Tibial nerve (tissue), 4 donors: ENCODE measurements around the gene SSR1.

Experiments
- CTCF ChIP-seq, 5 experiments: fragments of 200-600 bp in 3 of 5; fragments of 450-650 bp in 2 of 5; sonication (generic) in 3 of 5; IDR thresholded peaks; one replicate each; pipeline ENCODE4 v1.5.1; 2016 to 2019; ENCODE audit warnings: antibody characterized with exemption in 5 of 5, mild to moderate bottlenecking in 3 of 5, moderate library complexity in 2 of 5
- EP300 ChIP-seq, 2 donors: sonication (generic); formaldehyde crosslinking; IDR thresholded peaks; one replicate each; pipeline ENCODE4 v1.6.1; 2017; ENCODE audit warnings: antibody characterized with exemption in 2 of 2, mild to moderate bottlenecking in 1 of 2
- POLR2A ChIP-seq, 2 donors: fragments of 450-650 bp; IDR thresholded peaks; one replicate each; pipeline ENCODE4 v1.6.1; 2017; ENCODE audit warnings: antibody characterized with exemption in 2 of 2, mild to moderate bottlenecking in 2 of 2, moderate library complexity in 2 of 2

- TF ChIP-seq POLR2A (IDR thresholded peaks at IDR 0.05) = no peak
- TF ChIP-seq CTCF (IDR thresholded peaks at IDR 0.05) = no peak
- TF ChIP-seq EP300 (IDR thresholded peaks at IDR 0.05) = no peak
Measured at GRCh38 chr6:7316658-7317533, 3.9 kb upstream of the SSR1 start.
